ENCODE data around the gene OTC.

The OTC gene

GRCh38 chrX:38351346-38351745 is 1.1 kb upstream of the OTC start:
- H3K27ac ChIP-seq (ENCODE audit: low read depth in 2 of 2, low read length in 2 of 2): no peak overlapping the region
- H3K4me3 ChIP-seq (ENCODE audit: low read length in 2 of 2): no peak overlapping the region
- no peaks in the 10 kb centered on the region for H3K4me1 ChIP-seq (ENCODE audit: control insufficient read depth in 2 of 2, insufficient read depth in 2 of 2, low read length in 2 of 2)
- H3K36me3 ChIP-seq (ENCODE audit: control insufficient read depth in 2 of 2, insufficient read depth in 2 of 2, low read length in 2 of 2): no peaks in the 10 kb centered on the region
- H3K9ac ChIP-seq (ENCODE audit: low read depth in 1 of 2, low read length in 2 of 2): no peak overlapping the region
- H3K9me3 ChIP-seq (ENCODE audit: control insufficient read depth in 2 of 2, low read length in 2 of 2): no peaks in the 10 kb centered on the region
- H3K27me3 ChIP-seq (ENCODE audit: control insufficient read depth in 2 of 2, insufficient read depth in 2 of 2, low read length in 2 of 2): peaks cover 0 to 3% of the 10 kb centered on the region in 2 donors

- Histone ChIP-seq H3K27ac (ENCODE audit: low read depth in 2 of 2, low read length in 2 of 2) (no peak overlapping the region), H3K36me3 (ENCODE audit: control insufficient read depth in 2 of 2, insufficient read depth in 2 of 2, low read length in 2 of 2) (no peaks in the 10 kb centered on the region), H3K9ac (ENCODE audit: low read depth in 1 of 2, low read length in 2 of 2) (no peak overlapping the region), H3K4me3 (ENCODE audit: low read length in 2 of 2) (no peak overlapping the region), H3K9me3 (ENCODE audit: control insufficient read depth in 2 of 2, low read length in 2 of 2) (no peaks in the 10 kb centered on the region), H3K4me1 (ENCODE audit: control insufficient read depth in 2 of 2, insufficient read depth in 2 of 2, low read length in 2 of 2) (no peaks in the 10 kb centered on the region), H3K27me3 (ENCODE audit: control insufficient read depth in 2 of 2, insufficient read depth in 2 of 2, low read length in 2 of 2) (no peaks in the 10 kb centered on the region)
Measured at GRCh38 chrX:38356401-38356800, 4.0 kb downstream of the OTC start.

DNA sequence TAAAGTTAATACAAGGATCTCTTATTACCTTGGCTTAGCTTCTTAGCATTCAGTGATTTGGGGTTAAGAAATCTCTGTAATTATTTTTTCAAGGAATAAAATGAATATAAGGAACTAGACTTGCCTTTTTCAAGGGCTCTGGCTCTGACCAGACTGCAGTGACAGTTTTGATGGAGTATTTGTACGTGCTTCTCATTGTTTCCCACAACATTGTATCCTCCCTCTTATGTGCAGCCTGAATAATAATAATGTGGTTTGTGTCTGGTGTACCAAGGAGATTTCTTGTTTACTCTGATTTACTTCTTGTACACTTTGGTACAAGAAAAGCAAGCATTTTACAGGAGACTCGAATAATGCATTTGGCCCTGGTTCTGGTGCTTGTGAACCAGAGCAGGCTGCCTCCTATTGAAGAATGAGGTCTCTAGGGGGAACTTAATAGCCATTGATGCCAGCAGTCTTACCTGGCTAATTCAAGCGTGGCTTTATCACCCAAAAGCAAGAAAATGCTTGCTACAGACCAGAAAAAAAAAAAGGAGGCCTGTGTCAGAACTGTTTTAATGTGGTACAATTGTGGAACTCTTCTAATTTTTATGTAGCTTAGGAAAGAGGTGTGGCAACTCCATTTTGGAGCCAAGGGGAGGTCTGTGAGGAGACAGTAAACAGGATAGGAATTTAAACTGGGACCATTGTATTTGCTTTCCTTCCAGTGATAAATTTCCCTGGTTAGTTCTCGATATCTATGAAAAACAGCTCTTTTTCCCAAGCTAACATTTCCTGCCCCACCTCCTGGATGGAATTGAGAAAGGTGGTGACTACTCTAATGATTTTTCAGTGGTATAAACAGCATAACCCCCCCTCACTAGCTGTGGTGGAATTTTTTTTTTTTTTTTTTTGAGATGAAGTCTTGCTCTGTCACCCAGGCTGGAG is 5.6 kb downstream of the OTC start:
- Histone ChIP-seq H3K4me1 (ENCODE audit: control insufficient read depth in 2 of 2, insufficient read depth in 2 of 2, low read length in 2 of 2) (no peaks in the 10 kb centered on the region), H3K36me3 (ENCODE audit: control insufficient read depth in 2 of 2, insufficient read depth in 2 of 2, low read length in 2 of 2) (no peaks in the 10 kb centered on the region), H3K4me3 (ENCODE audit: low read length in 2 of 2) (no peak overlapping the region), H3K9ac (ENCODE audit: low read depth in 1 of 2, low read length in 2 of 2) (no peak overlapping the region), H3K27ac (ENCODE audit: low read depth in 2 of 2, low read length in 2 of 2) (no peak overlapping the region), H3K9me3 (ENCODE audit: control insufficient read depth in 2 of 2, low read length in 2 of 2) (no peaks in the 10 kb centered on the region), H3K27me3 (ENCODE audit: control insufficient read depth in 2 of 2, insufficient read depth in 2 of 2, low read length in 2 of 2) (no peaks in the 10 kb centered on the region)

- no peaks in the 10 kb centered on the region for H3K4me1 ChIP-seq (ENCODE audit: control insufficient read depth in 2 of 2, insufficient read depth in 2 of 2, low read length in 2 of 2)
- no peak overlapping the region for H3K4me3 ChIP-seq (ENCODE audit: low read length in 2 of 2)
- no peaks in the 10 kb centered on the region for H3K9me3 ChIP-seq (ENCODE audit: control insufficient read depth in 2 of 2, low read length in 2 of 2)
- H3K36me3 ChIP-seq (ENCODE audit: control insufficient read depth in 2 of 2, insufficient read depth in 2 of 2, low read length in 2 of 2): no peaks in the 10 kb centered on the region
- no peak overlapping the region for H3K27ac ChIP-seq (ENCODE audit: low read depth in 2 of 2, low read length in 2 of 2)
- H3K9ac ChIP-seq (ENCODE audit: low read depth in 1 of 2, low read length in 2 of 2): no peak overlapping the region
- H3K27me3 ChIP-seq (ENCODE audit: control insufficient read depth in 2 of 2, insufficient read depth in 2 of 2, low read length in 2 of 2): no peaks in the 10 kb centered on the region
Measured at GRCh38 chrX:38363046-38363445, 10.6 kb downstream of the OTC start.

GRCh38 chrX:38365954-38366353 is 13.6 kb downstream of the OTC start:
- Histone ChIP-seq H3K4me3 (ENCODE audit: low read length in 2 of 2) (no peak overlapping the region), H3K4me1 (ENCODE audit: control insufficient read depth in 2 of 2, insufficient read depth in 2 of 2, low read length in 2 of 2) (no peaks in the 10 kb centered on the region), H3K9me3 (ENCODE audit: control insufficient read depth in 2 of 2, low read length in 2 of 2) (no peaks in the 10 kb centered on the region), H3K9ac (ENCODE audit: low read depth in 1 of 2, low read length in 2 of 2) (no peak overlapping the region), H3K36me3 (ENCODE audit: control insufficient read depth in 2 of 2, insufficient read depth in 2 of 2, low read length in 2 of 2) (no peaks in the 10 kb centered on the region), H3K27ac (ENCODE audit: low read depth in 2 of 2, low read length in 2 of 2) (no peak overlapping the region), H3K27me3 (ENCODE audit: control insufficient read depth in 2 of 2, insufficient read depth in 2 of 2, low read length in 2 of 2) (no peaks in the 10 kb centered on the region)

GRCh38 chrX:38368774-38369173 is 16.4 kb downstream of the OTC start:
- H3K9ac ChIP-seq (ENCODE audit: low read depth in 1 of 2, low read length in 2 of 2): no peak overlapping the region
- no peaks in the 10 kb centered on the region for H3K9me3 ChIP-seq (ENCODE audit: control insufficient read depth in 2 of 2, low read length in 2 of 2)
- H3K4me1 ChIP-seq (ENCODE audit: control insufficient read depth in 2 of 2, insufficient read depth in 2 of 2, low read length in 2 of 2): no peaks in the 10 kb centered on the region
- no peak overlapping the region for H3K27ac ChIP-seq (ENCODE audit: low read depth in 2 of 2, low read length in 2 of 2)
- H3K4me3 ChIP-seq (ENCODE audit: low read length in 2 of 2): no peak overlapping the region
- H3K27me3 ChIP-seq (ENCODE audit: control insufficient read depth in 2 of 2, insufficient read depth in 2 of 2, low read length in 2 of 2): no peaks in the 10 kb centered on the region
- H3K36me3 ChIP-seq (ENCODE audit: control insufficient read depth in 2 of 2, insufficient read depth in 2 of 2, low read length in 2 of 2): no peaks in the 10 kb centered on the region

- no peak overlapping the region for H3K27ac ChIP-seq (ENCODE audit: low read depth in 2 of 2, low read length in 2 of 2)
- no peaks in the 10 kb centered on the region for H3K4me1 ChIP-seq (ENCODE audit: control insufficient read depth in 2 of 2, insufficient read depth in 2 of 2, low read length in 2 of 2)
- no peak overlapping the region for H3K9ac ChIP-seq (ENCODE audit: low read depth in 1 of 2, low read length in 2 of 2)
- H3K36me3 ChIP-seq (ENCODE audit: control insufficient read depth in 2 of 2, insufficient read depth in 2 of 2, low read length in 2 of 2): no peaks in the 10 kb centered on the region
- H3K27me3 ChIP-seq (ENCODE audit: control insufficient read depth in 2 of 2, insufficient read depth in 2 of 2, low read length in 2 of 2): peaks cover 0 to 5% of the 10 kb centered on the region in 2 donors
- no peak overlapping the region for H3K4me3 ChIP-seq (ENCODE audit: low read length in 2 of 2)
- no peaks in the 10 kb centered on the region for H3K9me3 ChIP-seq (ENCODE audit: control insufficient read depth in 2 of 2, low read length in 2 of 2)
Measured at GRCh38 chrX:38371641-38372040, 19.2 kb downstream of the OTC start.

GRCh38 chrX:38374431-38374830 is 22.0 kb downstream of the OTC start:
- Histone ChIP-seq H3K27ac (ENCODE audit: low read depth in 2 of 2, low read length in 2 of 2) (no peak overlapping the region), H3K9ac (ENCODE audit: low read depth in 1 of 2, low read length in 2 of 2) (no peak overlapping the region), H3K4me3 (ENCODE audit: low read length in 2 of 2) (no peak overlapping the region), H3K4me1 (ENCODE audit: control insufficient read depth in 2 of 2, insufficient read depth in 2 of 2, low read length in 2 of 2) (no peaks in the 10 kb centered on the region), H3K9me3 (ENCODE audit: control insufficient read depth in 2 of 2, low read length in 2 of 2) (no peaks in the 10 kb centered on the region), H3K36me3 (ENCODE audit: control insufficient read depth in 2 of 2, insufficient read depth in 2 of 2, low read length in 2 of 2) (no peaks in the 10 kb centered on the region), H3K27me3 (ENCODE audit: control insufficient read depth in 2 of 2, insufficient read depth in 2 of 2, low read length in 2 of 2) (peaks cover 2 to 5% of the 10 kb centered on the region in 2 donors)

DNA sequence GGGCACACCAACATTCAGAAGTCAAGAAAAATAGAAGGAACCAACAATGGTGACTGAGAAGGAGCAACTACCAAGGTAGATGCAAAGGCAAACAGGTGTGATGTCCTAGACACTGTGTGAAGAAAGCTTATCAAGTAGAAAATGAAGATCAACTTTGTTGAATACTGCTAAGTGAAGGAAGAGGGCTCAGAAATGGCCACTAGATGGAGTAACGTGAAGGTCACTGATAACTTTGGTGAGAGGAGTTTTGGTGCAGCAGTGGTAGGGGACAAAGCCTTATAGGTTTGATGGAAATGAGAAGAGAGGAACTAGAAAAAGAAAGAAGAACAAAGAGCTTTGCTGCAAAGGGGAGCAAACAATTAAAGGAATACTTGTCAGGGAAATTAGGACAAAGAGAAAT is 23.5 kb downstream of the OTC start:
- no peak overlapping the region for H3K9ac ChIP-seq (ENCODE audit: low read depth in 1 of 2, low read length in 2 of 2)
- H3K4me1 ChIP-seq (ENCODE audit: control insufficient read depth in 2 of 2, insufficient read depth in 2 of 2, low read length in 2 of 2): no peaks in the 10 kb centered on the region
- no peak overlapping the region for H3K4me3 ChIP-seq (ENCODE audit: low read length in 2 of 2)
- H3K9me3 ChIP-seq (ENCODE audit: control insufficient read depth in 2 of 2, low read length in 2 of 2): no peaks in the 10 kb centered on the region
- no peak overlapping the region for H3K27ac ChIP-seq (ENCODE audit: low read depth in 2 of 2, low read length in 2 of 2)
- no peaks in the 10 kb centered on the region for H3K36me3 ChIP-seq (ENCODE audit: control insufficient read depth in 2 of 2, insufficient read depth in 2 of 2, low read length in 2 of 2)
- peaks cover 2 to 5% of the 10 kb centered on the region in 2 donors for H3K27me3 ChIP-seq (ENCODE audit: control insufficient read depth in 2 of 2, insufficient read depth in 2 of 2, low read length in 2 of 2)

- no peak overlapping the region for H3K4me3 ChIP-seq (ENCODE audit: low read length in 2 of 2)
- no peak overlapping the region for H3K9ac ChIP-seq (ENCODE audit: low read depth in 1 of 2, low read length in 2 of 2)
- H3K4me1 ChIP-seq (ENCODE audit: control insufficient read depth in 2 of 2, insufficient read depth in 2 of 2, low read length in 2 of 2): no peaks in the 10 kb centered on the region
- no peaks in the 10 kb centered on the region for H3K9me3 ChIP-seq (ENCODE audit: control insufficient read depth in 2 of 2, low read length in 2 of 2)
- no peak overlapping the region for H3K27ac ChIP-seq (ENCODE audit: low read depth in 2 of 2, low read length in 2 of 2)
- H3K27me3 ChIP-seq (ENCODE audit: control insufficient read depth in 2 of 2, insufficient read depth in 2 of 2, low read length in 2 of 2): peaks cover 2 to 5% of the 10 kb centered on the region in 2 donors
- H3K36me3 ChIP-seq (ENCODE audit: control insufficient read depth in 2 of 2, insufficient read depth in 2 of 2, low read length in 2 of 2): no peaks in the 10 kb centered on the region
Measured at GRCh38 chrX:38376747-38377146, 24.3 kb downstream of the OTC start.

All from mucosa of rectum (tissue), 2 donors.